H9 (cell line): Measurements from ENCODE around the gene PNPLA2. TPM values are rescaled to one million over a fixed set of nuclear protein-coding genes. Genes with fewer than 3 reads are reported as not detected.

Experiments used
- DNase-seq: peaks from one replicate; pipeline ENCODE4 v3.0.0-alpha.2; 2017
- H2AFZ ChIP-seq: one replicate; pipeline ENCODE4 v1.6.1; 2013; ENCODE audit warnings: mild to moderate bottlenecking, low read length, control low read depth, moderate library complexity
- H2AK5ac ChIP-seq: 2 replicates; pipeline ENCODE4 v1.6.1; 2013; ENCODE audit warnings: low read length, control low read depth, mixed read lengths; ENCODE audit not compliant: insufficient read length
- H2BK120ac ChIP-seq: one replicate; pipeline ENCODE4 v1.6.1; 2013; ENCODE audit warnings: low read depth, mild to moderate bottlenecking, low read length, control low read depth, inconsistent platforms; ENCODE audit not compliant: poor library complexity, severe bottlenecking
- H2BK12ac ChIP-seq: 2 replicates; pipeline ENCODE4 v1.6.1; 2013; ENCODE audit warnings: low read length, control low read depth, mixed read lengths, low read depth; ENCODE audit not compliant: insufficient read length
- H2BK15ac ChIP-seq: 2 replicates; pipeline ENCODE4 v1.6.1; 2013; ENCODE audit warnings: low read depth, low read length, control low read depth
- H2BK20ac ChIP-seq: one replicate; pipeline ENCODE4 v1.6.1; 2013; ENCODE audit warnings: low read depth, mild to moderate bottlenecking, low read length, control low read depth, inconsistent platforms; ENCODE audit not compliant: poor library complexity, severe bottlenecking
- H2BK5ac ChIP-seq: 2 replicates; pipeline ENCODE4 v1.6.1; 2013; ENCODE audit warnings: low read length, control low read depth, mixed read lengths; ENCODE audit not compliant: insufficient read length
- H3K14ac ChIP-seq: 2 replicates; pipeline ENCODE4 v1.6.1; 2013; ENCODE audit warnings: low read length, control low read depth; ENCODE audit not compliant: insufficient read depth
- H3K18ac ChIP-seq: 2 replicates; pipeline ENCODE4 v1.6.1; 2013; ENCODE audit warnings: low read depth, mild to moderate bottlenecking, mixed read lengths, low read length, control low read depth; ENCODE audit not compliant: insufficient read length
- H3K23ac ChIP-seq: 2 replicates; pipeline ENCODE4 v1.6.1; 2013; ENCODE audit warnings: low read length, control low read depth, mixed read lengths, low read depth; ENCODE audit not compliant: insufficient read length
- H3K23me2 ChIP-seq: 2 replicates; pipeline ENCODE4 v1.6.1; 2013; ENCODE audit warnings: low read depth, mild to moderate bottlenecking, mixed read lengths, low read length, control low read depth; ENCODE audit not compliant: insufficient read length, poor library complexity, severe bottlenecking
- H3K27ac ChIP-seq: 2 replicates; pipeline ENCODE4 v1.5.1; 2013; ENCODE audit warnings: low read length, control low read depth, mixed read lengths, low read depth; ENCODE audit not compliant: insufficient read length
- H3K27me3 ChIP-seq: 2 replicates; pipeline ENCODE4 v1.6.1; 2013; ENCODE audit warnings: low read length, control low read depth, inconsistent platforms; ENCODE audit not compliant: insufficient read depth
- H3K4ac ChIP-seq: 2 replicates; pipeline ENCODE4 v1.6.1; 2013; ENCODE audit warnings: low read depth, mild to moderate bottlenecking, control low read depth, inconsistent platforms, low read length, moderate library complexity
- H3K4me1 ChIP-seq: 2 replicates; pipeline ENCODE4 v1.6.1; 2013; ENCODE audit warnings: low read length, control low read depth, inconsistent platforms; ENCODE audit not compliant: insufficient read depth
- H3K4me2 ChIP-seq: 2 replicates; pipeline ENCODE4 v1.6.1; 2013; ENCODE audit warnings: low read length, control low read depth, mixed read lengths; ENCODE audit not compliant: insufficient read length, insufficient read depth
- H3K56ac ChIP-seq: 2 replicates; pipeline ENCODE4 v1.6.1; 2013; ENCODE audit warnings: low read depth, mild to moderate bottlenecking, mixed read lengths, low read length, control low read depth; ENCODE audit not compliant: insufficient read length
- H3K79me1 ChIP-seq: 2 replicates; pipeline ENCODE4 v1.6.1; 2013; ENCODE audit warnings: low read depth, mild to moderate bottlenecking, moderate library complexity, low read length, control low read depth, inconsistent platforms; ENCODE audit not compliant: insufficient read depth, poor library complexity, severe bottlenecking
- H3K79me2 ChIP-seq: 2 replicates; pipeline ENCODE4 v1.6.1; 2013; ENCODE audit warnings: low read length, control low read depth, inconsistent platforms; ENCODE audit not compliant: insufficient read depth
- H3K9ac ChIP-seq: 2 replicates; pipeline ENCODE4 v1.6.1; 2013; ENCODE audit warnings: low read length, control low read depth, mixed read lengths; ENCODE audit not compliant: insufficient read length; ENCODE audit errors: extremely low read depth
- H3K9me3 ChIP-seq: one replicate; pipeline ENCODE4 v1.6.1; 2013; ENCODE audit warnings: low read depth, low read length, inconsistent platforms; ENCODE audit not compliant: control insufficient read depth
- H3T11ph ChIP-seq: one replicate; pipeline ENCODE4 v1.6.1; 2013; ENCODE audit warnings: mild to moderate bottlenecking, low read length, control low read depth, inconsistent platforms
- H4K20me1 ChIP-seq: one replicate; pipeline ENCODE4 v1.6.1; 2013; ENCODE audit not compliant: control insufficient read depth, insufficient read length, insufficient read depth
- H4K5ac ChIP-seq: 2 replicates; pipeline ENCODE4 v1.6.1; 2013; ENCODE audit warnings: low read depth, mild to moderate bottlenecking, mixed read lengths, low read length, control low read depth; ENCODE audit not compliant: insufficient read length
- H4K8ac ChIP-seq: replicated peaks from 2 replicates; pipeline ENCODE4 v1.6.1; 2013; ENCODE audit warnings: low read length, control low read depth, mixed read lengths, low read depth; ENCODE audit not compliant: insufficient read length
- H4K91ac ChIP-seq: 2 replicates; pipeline ENCODE4 v1.6.1; 2013; ENCODE audit warnings: low read depth, mild to moderate bottlenecking, moderate library complexity, mixed read lengths, low read length, control low read depth; ENCODE audit not compliant: insufficient read length
- H3K27ac Mint-ChIP-seq, 3 experiments: 2 replicates in 2 of 3; 3 replicates in 1 of 3; pipeline ENCODE4 v1.8.0; 2020 to 2021; ENCODE audit warnings: mixed read lengths in 3 of 3, mild to moderate bottlenecking in 1 of 3, moderate library complexity in 1 of 3
- H3K27me3 Mint-ChIP-seq: 2 replicates; pipeline ENCODE4 v1.8.0; 2021; ENCODE audit warnings: low read depth, mild to moderate bottlenecking, moderate library complexity, mixed read lengths
- H3K36me3 Mint-ChIP-seq, 3 experiments: 2 replicates in 2 of 3; 3 replicates in 1 of 3; pipeline ENCODE4 v1.8.0; 2020 to 2021; ENCODE audit warnings: low read depth in 3 of 3, mixed read lengths in 3 of 3; ENCODE audit not compliant: insufficient read depth in 1 of 3
- H3K4me1 Mint-ChIP-seq, 2 experiments: 2 replicates each; pipeline ENCODE4 v1.8.0; 2020; ENCODE audit warnings: mixed read lengths in 2 of 2
- H3K4me3 Mint-ChIP-seq, 2 experiments: 2 replicates in 1 of 2; 3 replicates in 1 of 2; pipeline ENCODE4 v1.8.0; 2020 to 2021; ENCODE audit warnings: mild to moderate bottlenecking in 2 of 2, mixed read lengths in 2 of 2, moderate library complexity in 1 of 2
- H3K9me3 Mint-ChIP-seq, 2 experiments: 2 replicates in 1 of 2; 3 replicates in 1 of 2; pipeline ENCODE4 v1.8.0; 2020; ENCODE audit warnings: mild to moderate bottlenecking in 2 of 2, mixed read lengths in 2 of 2, moderate library complexity in 1 of 2
- CTCF ChIP-seq: fragments of 200-600 bp; sonication (generic); conservative IDR thresholded peaks from 3 replicates; pipeline ENCODE4 v1.8.0; 2021; ENCODE audit warnings: antibody characterized with exemption, mild to moderate bottlenecking
- WGBS: extraction: QIAGEN DNeasy Blood & Tissue Kit; methylation state at CpG from one replicate; pipeline ENCODE4 v1.1.7; 2013; ENCODE audit warnings: missing lambda C conversion rate, low lambda C conversion rate, mixed read lengths; ENCODE audit not compliant: insufficient read length; ENCODE audit errors: extremely low coverage; 5-methylcytosine and 5-hydroxymethylcytosine counted together
- total RNA-seq: library from RNA; stranded (reverse); gene quantifications from 2 replicates; pipeline ENCODE4 v1.2.1, GENCODE V29; 2021

Gene PNPLA2
- total RNA-seq, 1 experiment from 2014 or later = 67.3 TPM

- Histone ChIP-seq H4K5ac (no peak overlapping the region), H2AFZ (no peak overlapping the region)
- no peaks in the 10 kb centered on the region for H3K9me3 Mint-ChIP-seq
Measured at GRCh38 chr11:864898-865297, 46.2 kb downstream of the PNPLA2 start.

More at GRCh38 chr11:864898-865297, 46.2 kb downstream of the PNPLA2 start:
- Mint-ChIP-seq H3K4me3 (no peak overlapping the region; a peak in 1 of 5 replicates), H3K27ac (no peak overlapping the region), H3K27me3 (peaks cover 11% of the 10 kb centered on the region), H3K4me1 (peaks cover 18 to 37% of the 10 kb centered on the region in 2 experiments), H3K36me3 (peaks cover 3 to 17% (median 15%) of the 10 kb centered on the region in 3 experiments; a peak in 5 of 7 replicates)
- no peak overlapping the region for H2BK12ac ChIP-seq
- no peaks in the 10 kb centered on the region for H3K79me1 ChIP-seq
- no peaks in the 10 kb centered on the region for H3K23me2 ChIP-seq
- TF ChIP-seq CTCF = no peak
- no peaks in the 10 kb centered on the region for H3K79me2 ChIP-seq
- no peak overlapping the region for H3K14ac ChIP-seq
- no peak overlapping the region for H4K8ac ChIP-seq
- H3K9ac ChIP-seq = no peak overlapping the region
- no peak overlapping the region for H3K56ac ChIP-seq
- H3K9me3 ChIP-seq = no peaks in the 10 kb centered on the region
- WGBS = no CpG with 5 or more reads among the region's 11 CpGs
- no peak overlapping the region for H3K27ac ChIP-seq
- H3K4me2 ChIP-seq = no peak overlapping the region
- H3K18ac ChIP-seq = no peak overlapping the region
- no peak overlapping the region for H3T11ph ChIP-seq
- no peak overlapping the region for H2BK120ac ChIP-seq
- no peak overlapping the region for H3K23ac ChIP-seq
- no peak overlapping the region for H2AK5ac ChIP-seq
- H3K4ac ChIP-seq = no peak overlapping the region
- no peak for DNase-seq
- no peak overlapping the region for H4K91ac ChIP-seq
- no peak overlapping the region for H2BK15ac ChIP-seq
- H3K27me3 ChIP-seq = no peaks in the 10 kb centered on the region
- H4K20me1 ChIP-seq = no peaks in the 10 kb centered on the region
- no peak overlapping the region for H2BK20ac ChIP-seq
- no peak overlapping the region for H2BK5ac ChIP-seq
- no peaks in the 10 kb centered on the region; the same call in 1 of the 2 replicates for H3K4me1 ChIP-seq
